Lung (tissue), 12 donors: ENCODE measurements around the gene PLA2G4E. TPM values are rescaled to one million over a fixed set of nuclear protein-coding genes. Genes with fewer than 3 reads are reported as not detected.

Experiments used
- ATAC-seq: fragments of 200-7000 bp; cut with Tn5 transposase; one replicate; pipeline ENCODE4 v1.9.1; 2020; ENCODE audit warnings: moderate number of reproducible peaks; ENCODE audit not compliant: insufficient read depth, low FRiP score
- DNase-seq, 3 donors: peaks; one replicate each; pipeline ENCODE4 v3.0.0-alpha.2; 2013 to 2017
- H3K27ac ChIP-seq, 2 donors: one replicate each; pipeline ENCODE4 v1.5.1; 2013; ENCODE audit warnings: mild to moderate bottlenecking in 2 of 2, moderate library complexity in 2 of 2, control low read depth in 1 of 2, inconsistent platforms in 1 of 2, low read depth in 1 of 2, low read length in 1 of 2
- H3K27me3 ChIP-seq, 3 donors: one replicate each; pipeline ENCODE4 v1.5.1; 2013; ENCODE audit warnings: low read length in 2 of 3; ENCODE audit not compliant: control insufficient read depth in 3 of 3, insufficient read depth in 3 of 3
- H3K36me3 ChIP-seq, 4 donors: one replicate each; pipeline ENCODE4 v1.5.1; 2013; ENCODE audit warnings: low read length in 4 of 4, mild to moderate bottlenecking in 1 of 4, moderate library complexity in 1 of 4; ENCODE audit not compliant: control insufficient read depth in 4 of 4, insufficient read depth in 4 of 4
- H3K4me1 ChIP-seq, 5 donors: one replicate each; pipeline ENCODE4 v1.5.1; 2013; ENCODE audit warnings: low read length in 5 of 5, mild to moderate bottlenecking in 2 of 5, moderate library complexity in 1 of 5; ENCODE audit not compliant: control insufficient read depth in 5 of 5, insufficient read depth in 5 of 5
- H3K4me3 ChIP-seq: one replicate; pipeline ENCODE4 v1.5.1; 2013; ENCODE audit warnings: mild to moderate bottlenecking, control low read depth, moderate library complexity
- H3K9ac ChIP-seq, 2 donors: one replicate each; pipeline ENCODE4 v1.5.1; 2013; ENCODE audit warnings: low read length in 2 of 2, control low read depth in 1 of 2; ENCODE audit not compliant: insufficient read depth in 1 of 2
- H3K9me3 ChIP-seq, 4 donors: one replicate each; pipeline ENCODE4 v1.5.1; 2013; ENCODE audit warnings: low read length in 3 of 4, mild to moderate bottlenecking in 1 of 4, moderate library complexity in 1 of 4; ENCODE audit not compliant: control insufficient read depth in 4 of 4, insufficient read depth in 3 of 4
- CTCF ChIP-seq: IDR thresholded peaks from 2 replicates; pipeline ENCODE4 v1.5.1; 2012; ENCODE audit warnings: mild to moderate bottlenecking; ENCODE audit errors: control extremely low read depth, extremely low read depth
- WGBS, 2 donors: extraction: QIAGEN DNeasy Blood & Tissue Kit; methylation state at CpG; one replicate each; pipeline ENCODE4 v1.1.7; 2013; 5-methylcytosine and 5-hydroxymethylcytosine counted together
- polyA plus RNA-seq, 2 donors: library from polyadenylated mRNA; stranded (reverse); fragments of 200-250 nt; gene quantifications; one replicate each; pipeline ENCODE4 v1.2.1, GENCODE V29; 2013
- total RNA-seq, 2 donors: library from RNA; depleted of rRNA in 1 of 2; stranded (reverse); fragments of >200 nt in 1 of 2; gene quantifications; one replicate each; pipeline ENCODE4 v1.2.1, GENCODE V29; 2014 to 2021
- donor health status: control.
- donor health status: control.
- donor health status: Bipolar disorder and iron deficiency.
- donor health status: healthy.
- donor health status: DM: yes; HTN: yes; CAD: no.

PLA2G4E gene
- total and polyA plus RNA-seq, 4 donors: 0.38 to 1.7 (median 1.7) TPM; not detected in 1

DNA sequence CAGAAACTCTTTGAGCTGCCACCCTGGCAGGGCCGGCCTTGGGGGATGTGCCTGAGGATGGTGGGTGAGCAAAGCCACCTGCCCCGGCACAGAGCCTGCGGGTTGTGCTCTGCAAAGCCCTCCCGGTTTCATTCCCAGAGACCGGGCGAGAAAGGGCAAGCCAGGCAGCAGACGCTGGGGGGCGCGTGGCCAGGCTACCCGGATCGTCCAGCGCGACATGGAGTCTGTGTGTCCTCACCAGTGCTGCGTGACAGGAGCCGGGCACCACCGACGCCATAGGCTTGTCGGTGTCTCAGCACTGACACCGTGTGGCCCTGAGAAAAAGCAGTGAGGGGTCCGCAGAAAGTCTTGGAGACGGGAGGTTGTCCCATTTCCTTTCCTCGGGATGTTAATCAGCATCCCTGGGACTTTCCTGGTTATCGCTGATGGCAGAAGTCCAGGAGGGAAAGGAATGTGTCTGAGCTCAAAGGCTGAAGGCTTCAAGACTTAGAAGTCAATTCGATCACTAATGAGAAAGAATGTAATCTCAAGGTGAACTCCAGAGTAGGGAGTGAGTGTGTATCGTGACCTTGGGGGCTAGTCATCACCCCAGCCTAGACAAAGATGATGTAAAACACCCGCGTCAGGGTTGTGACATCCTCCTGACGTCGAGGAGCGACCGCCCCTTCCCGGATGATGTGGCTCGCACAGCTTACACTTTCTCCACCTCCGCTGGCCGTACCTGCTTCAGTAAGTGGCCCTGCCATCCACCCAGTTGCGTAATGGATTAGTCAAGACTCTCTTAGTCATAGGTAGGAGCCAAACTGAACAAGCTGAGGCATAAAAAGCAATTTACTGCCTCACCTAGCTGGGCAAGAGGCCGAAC, 36.3 kb upstream of the PLA2G4E start:
- peak; percentile 63 for ATAC-seq
- WGBS, 2 donors: 11 to 13% methylated on average over 37 of the region's 37 CpGs
- Histone ChIP-seq H3K36me3 (no peaks in the 10 kb centered on the region), H3K4me1 (peaks cover 0 to 9% (median 3%) of the 10 kb centered on the region in 5 donors), H3K4me3 (no peak overlapping the region), H3K27ac (peak overlapping the region in 1 of 2 donors; percentile 93), H3K9me3 (no peaks in the 10 kb centered on the region), H3K9ac (peak overlapping the region in 1 of 2 donors; percentile 68), H3K27me3 (no peaks in the 10 kb centered on the region)
- peak; percentile 82 to 86 (median 84) for DNase-seq
- TF ChIP-seq CTCF: no peak

DNA sequence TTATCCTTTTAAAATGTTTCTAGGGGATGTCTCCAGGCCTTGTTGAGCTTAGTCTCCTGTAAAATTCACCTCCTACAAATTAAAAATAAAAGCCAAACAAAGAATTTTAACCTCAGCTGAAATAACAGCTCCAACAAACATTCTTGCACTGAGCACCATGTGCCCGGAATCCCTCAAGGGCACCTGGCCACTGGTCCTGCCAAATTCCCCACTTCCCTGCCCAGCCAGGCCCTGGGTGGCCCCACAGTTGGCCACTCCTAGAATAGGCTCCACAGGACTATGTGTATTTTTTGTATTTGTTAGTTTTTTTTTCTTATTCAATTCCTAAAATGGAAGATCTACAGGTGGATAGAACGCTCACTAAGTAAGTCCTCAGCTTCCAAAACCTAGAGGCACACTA, 33.1 kb upstream of the PLA2G4E start:
- TF ChIP-seq CTCF: no peak
- H3K9ac ChIP-seq: no peak overlapping the region
- H3K4me1 ChIP-seq: peaks cover 0 to 16% (median 7%) of the 10 kb centered on the region in 5 donors
- DNase-seq (no peak), ATAC-seq (no peak)
- H3K27me3 ChIP-seq: no peaks in the 10 kb centered on the region
- 74 to 88% methylated on average over 2 of the region's 2 CpGs for WGBS, 2 donors
- H3K9me3 ChIP-seq: no peaks in the 10 kb centered on the region
- no peak overlapping the region for H3K27ac ChIP-seq
- no peak overlapping the region for H3K4me3 ChIP-seq
- H3K36me3 ChIP-seq: no peaks in the 10 kb centered on the region

GRCh38 chr15:42053010-42053409, 32.2 kb upstream of the PLA2G4E start:
- no peak overlapping the region for H3K4me3 ChIP-seq
- H3K27ac ChIP-seq: peak overlapping the region in 1 of 2 donors; percentile 63
- H3K9ac ChIP-seq: no peak overlapping the region
- DNase-seq (no peak), ATAC-seq (no peak)
- H3K9me3 ChIP-seq: no peaks in the 10 kb centered on the region
- 75 to 82% methylated on average over 4 of the region's 4 CpGs for whole genome bisulfite sequencing, 2 donors
- TF ChIP-seq CTCF: no peak
- no peaks in the 10 kb centered on the region for H3K27me3 ChIP-seq
- H3K4me1 ChIP-seq: peaks cover 0 to 16% (median 8%) of the 10 kb centered on the region in 5 donors
- H3K36me3 ChIP-seq: no peaks in the 10 kb centered on the region
